ENCODE results near the gene CEP89. TPM values are rescaled to one million over a fixed set of nuclear protein-coding genes. Genes with fewer than 3 reads are reported as not detected.

CEP89 gene
- total and polyA plus RNA-seq, 2 of the 4 experiments (the other 2 are of a cell fraction) = 7.2 to 17.4 TPM

GRCh38 chr19:32891609-32892008 is 80.1 kb downstream of the CEP89 start:
- no peak overlapping the region for H3K23ac ChIP-seq (ENCODE audit: low read depth, low read length)
- intact Hi-C loops (cut with micrococcal nuclease) = no loop called here

More at GRCh38 chr19:32891609-32892008, 80.1 kb downstream of the CEP89 start:
- H2BK15ac ChIP-seq (ENCODE audit: low read depth, low read length) = no peak overlapping the region
- H3K4me3 ChIP-seq (ENCODE audit: insufficient read depth, low read depth, low read length) = no peak overlapping the region
- H3K18ac ChIP-seq (ENCODE audit: low read depth, low read length) = no peak overlapping the region
- ChIA-PET CTCF (interaction anchor here (1.0 kb wide), 1 partner anchor 10 kb away, joined by 3 read pairs; no protein-coding TSS in a partner anchor), POLR2A (ENCODE audit: unreplicated experiment) (no interaction called here)
- peaks cover 5% of the 10 kb centered on the region; the same call in 1 of the 2 replicates for H3K36me3 ChIP-seq (ENCODE audit: control insufficient read depth, insufficient read depth, low read length)
- WGBS, 2 experiments (ENCODE audit: extremely low coverage in 2 of 2, insufficient read length in 1 of 2) = no CpG with 5 or more reads among the region's 2 CpGs
- no peak overlapping the region for H4K5ac ChIP-seq (ENCODE audit: low read depth, low read length)
- dilution Hi-C loops (cut with HindIII; ENCODE audit: low sequenced_read_pairs, unreplicated experiment) = no loop called here
- H3K9me1 ChIP-seq (ENCODE audit: insufficient read depth, low read length) = no peaks in the 10 kb centered on the region
- H2AFZ ChIP-seq (replicated peaks; ENCODE audit: low read length, poor library complexity) = no peak overlapping the region
- in situ Hi-C loops (cut with MboI; ENCODE audit: low sequenced_read_pairs) = no loop called here
- no peak overlapping the region for H2AK9ac ChIP-seq (replicated peaks; ENCODE audit: low read depth, low read length, poor library complexity)
- no peak overlapping the region for H3K4me2 ChIP-seq (ENCODE audit: low read depth, low read length)
- no peak overlapping the region for H3K56ac ChIP-seq (ENCODE audit: extremely low read depth, insufficient read depth, low read length)
- no peak overlapping the region for H2BK5ac ChIP-seq (ENCODE audit: low read depth, low read length, poor library complexity, severe bottlenecking)
- no peak overlapping the region for H4K8ac ChIP-seq (ENCODE audit: low read depth in 2 of 2, low read length in 2 of 2)
- no peak overlapping the region for H2BK20ac ChIP-seq (ENCODE audit: low read depth, low read length)
- no peak overlapping the region for H3K4ac ChIP-seq (ENCODE audit: low read depth, low read length)
- no peak overlapping the region for H4K91ac ChIP-seq (ENCODE audit: insufficient read depth, low read depth, low read length)
- no peak for ATAC-seq (ENCODE audit: low read depth)
- H3K79me1 ChIP-seq (ENCODE audit: low read depth in 1 of 2, low read length in 2 of 2) = peaks cover 0 to 6% of the 10 kb centered on the region in 2 experiments; a peak in 1 of 4 replicates
- no peak overlapping the region for H3K27ac ChIP-seq (ENCODE audit: insufficient read depth, low read length)
- no peak overlapping the region for H3K9ac ChIP-seq (ENCODE audit: low read depth, low read length)
- no peaks in the 10 kb centered on the region for H4K20me1 ChIP-seq (ENCODE audit: insufficient read depth, low read length)
- no peaks in the 10 kb centered on the region for H3K4me1 ChIP-seq (ENCODE audit: control insufficient read depth, insufficient read depth, low read length)
- no peak overlapping the region for H2BK120ac ChIP-seq (ENCODE audit: low read depth, low read length)
- H3K27me3 ChIP-seq (ENCODE audit: control insufficient read depth, insufficient read depth, low read length) = no peaks in the 10 kb centered on the region
- no peak overlapping the region for H3K14ac ChIP-seq (replicated peaks; ENCODE audit: low read depth, low read length)
- no peak for DNase-seq
- H2AK5ac ChIP-seq (ENCODE audit: low read depth, low read length) = no peak overlapping the region
- no TSS peak for BruUV-seq (replicated peaks)
- H3K9me3 ChIP-seq (ENCODE audit: control insufficient read depth, insufficient read depth, low read length) = peaks cover 3% of the 10 kb centered on the region
- no peak for TF ChIP-seq POLR2A (IDR thresholded peaks at IDR 0.05; ENCODE audit: low read depth, low read length)
- TF ChIP-seq MAFK (IDR thresholded peaks at IDR 0.05; ENCODE audit: low read depth, low read length) = no peak
- TF ChIP-seq CEBPB (IDR thresholded peaks at IDR 0.05; ENCODE audit: low read depth, low read length) = no peak
- no peak for TF ChIP-seq RAD21 (IDR thresholded peaks at IDR 0.05; ENCODE audit: low read length)
- TF ChIP-seq MXI1 (IDR thresholded peaks at IDR 0.05; ENCODE audit: borderline replicate concordance, low read depth, low read length) = no peak

Measured in IMR-90 (cell line).